ENCODE data around the gene HDAC6.

GRCh38 chrX:48772602-48773001, 29.3 kb upstream of the HDAC6 start:
- TF ChIP-seq CTCF (IDR thresholded peaks at IDR 0.05) (no peak), POLR2AphosphoS5 (IDR thresholded peaks at IDR 0.05) (no peak), POLR2A (IDR thresholded peaks at IDR 0.05; ENCODE audit: low read depth) (no peak)
